Measurements from ENCODE around the gene MUTYH. TPM values are rescaled to one million over a fixed set of nuclear protein-coding genes. Genes with fewer than 3 reads are reported as not detected.
A peak's percentile ranks its signal among the peaks of the same experiment; 100 is the strongest.

MUTYH gene
- total RNA-seq, 3 donors from 2014 or later (not counting 1 experiment from before 2014, with no cell fraction given), result 44.0 to 55.6 (median 51.5) TPM

GRCh38 chr1:45344499-45344898 lies 4.3 kb upstream of the MUTYH start:
- H3K36me3 Mint-ChIP-seq, result no peaks in the 10 kb centered on the region
- Histone ChIP-seq H3K4me3 (ENCODE audit: low read length) (no peak overlapping the region), H3K36me3 (ENCODE audit: control insufficient read depth, insufficient read depth, low read length) (peaks cover 34% of the 10 kb centered on the region), H3K9me3 (ENCODE audit: control insufficient read depth, insufficient read depth, low read length) (no peaks in the 10 kb centered on the region), H3K27me3 (ENCODE audit: control insufficient read depth, insufficient read depth, low read length) (no peaks in the 10 kb centered on the region), H3K27ac (ENCODE audit: low read length) (no peak overlapping the region), H3K4me1 (ENCODE audit: control insufficient read depth, insufficient read depth, low read length) (peaks cover 17% of the 10 kb centered on the region)
- no peak for ATAC-seq
- WGBS (ENCODE audit: insufficient coverage), result 94% methylated on average over 2 of the region's 2 CpGs
- H3K27ac Mint-ChIP-seq, result no peak overlapping the region
- DNase-seq, result no peak
- intact Hi-C loops (cut with micrococcal nuclease), result loop anchor here (5.0 kb wide), 1 partner anchor 148 kb away; the partner anchor contains the start of gene TESK2
- H3K27me3 Mint-ChIP-seq (ENCODE audit: low read depth in 2 of 2), result no peaks in the 10 kb centered on the region
- H3K4me3 Mint-ChIP-seq, result no peak overlapping the region
- TF ChIP-seq CTCF (IDR thresholded peaks at IDR 0.05), result no peak
- H3K4me1 Mint-ChIP-seq, result peaks cover 22 to 27% of the 10 kb centered on the region in 2 donors
- H3K9me3 Mint-ChIP-seq, result no peaks in the 10 kb centered on the region

GRCh38 chr1:45340816-45341466 lies 701 bp upstream of the MUTYH start:
- TF ChIP-seq CTCF (IDR thresholded peaks at IDR 0.05), result no peak
- Mint-ChIP-seq H3K4me3 (peak overlapping the region; percentile 99), H3K4me1 (peaks cover 46 to 49% of the 10 kb centered on the region in 2 donors), H3K27ac (peak overlapping the region; percentile 94 to 96), H3K9me3 (no peaks in the 10 kb centered on the region), H3K36me3 (no peaks in the 10 kb centered on the region), H3K27me3 (ENCODE audit: low read depth in 2 of 2) (no peaks in the 10 kb centered on the region)
- intact Hi-C loops (cut with micrococcal nuclease), result loop anchor here (2.0 to 5.0 kb wide), 3 partner anchors 36 to 346 kb away; partner anchors contain the start of genes GPBP1L1 and TESK2
- Histone ChIP-seq H3K9me3 (ENCODE audit: control insufficient read depth, insufficient read depth, low read length) (no peaks in the 10 kb centered on the region), H3K4me1 (ENCODE audit: control insufficient read depth, insufficient read depth, low read length) (peaks cover 27% of the 10 kb centered on the region), H3K27ac (ENCODE audit: low read length) (peak overlapping the region; percentile 99), H3K4me3 (ENCODE audit: low read length) (peak overlapping the region; percentile 95), H3K36me3 (ENCODE audit: control insufficient read depth, insufficient read depth, low read length) (peaks cover 34% of the 10 kb centered on the region), H3K27me3 (ENCODE audit: control insufficient read depth, insufficient read depth, low read length) (no peaks in the 10 kb centered on the region)
- ATAC-seq, result no peak
- WGBS (ENCODE audit: insufficient coverage), result 16% methylated on average over 5 of the region's 6 CpGs
- DNase-seq, result peak in 1 of 2 donors; percentile 44

- no peaks in the 10 kb centered on the region for H3K9me3 Mint-ChIP-seq
- H3K4me3 ChIP-seq (ENCODE audit: low read length), result no peak overlapping the region
- ATAC-seq (no peak), DNase-seq (no peak)
- H3K4me1 Mint-ChIP-seq, result peaks cover 55 to 57% of the 10 kb centered on the region in 2 donors
- peak overlapping the region in 1 of 2 donors; percentile 94 for H3K27ac Mint-ChIP-seq
- H3K27me3 Mint-ChIP-seq (ENCODE audit: low read depth in 2 of 2), result no peaks in the 10 kb centered on the region
- H3K4me1 ChIP-seq (ENCODE audit: control insufficient read depth, insufficient read depth, low read length), result peaks cover 32% of the 10 kb centered on the region
- intact Hi-C loops (cut with micrococcal nuclease), result loop anchor here (5.0 kb wide), 1 partner anchor 245 kb away; the partner anchor contains the start of gene NASP
- 78% methylated on average over 3 of the region's 3 CpGs for WGBS (ENCODE audit: insufficient coverage)
- H3K4me3 Mint-ChIP-seq, result peak overlapping the region; percentile 35
- H3K9me3 ChIP-seq (ENCODE audit: control insufficient read depth, insufficient read depth, low read length), result no peaks in the 10 kb centered on the region
- TF ChIP-seq CTCF (IDR thresholded peaks at IDR 0.05), result no peak
- no peaks in the 10 kb centered on the region for H3K27me3 ChIP-seq (ENCODE audit: control insufficient read depth, insufficient read depth, low read length)
- H3K36me3 ChIP-seq (ENCODE audit: control insufficient read depth, insufficient read depth, low read length), result peaks cover 22% of the 10 kb centered on the region
- no peaks in the 10 kb centered on the region for H3K36me3 Mint-ChIP-seq
- no peak overlapping the region for H3K27ac ChIP-seq (ENCODE audit: low read length)
Measured at GRCh38 chr1:45337630-45338325, 2.5 kb downstream of the MUTYH start.

Data from natural killer cell (primary cell).